ENCODE results near the gene BUB1B.
A peak's percentile ranks its signal among the peaks of the same experiment; 100 is the strongest.

BUB1B gene

DNA sequence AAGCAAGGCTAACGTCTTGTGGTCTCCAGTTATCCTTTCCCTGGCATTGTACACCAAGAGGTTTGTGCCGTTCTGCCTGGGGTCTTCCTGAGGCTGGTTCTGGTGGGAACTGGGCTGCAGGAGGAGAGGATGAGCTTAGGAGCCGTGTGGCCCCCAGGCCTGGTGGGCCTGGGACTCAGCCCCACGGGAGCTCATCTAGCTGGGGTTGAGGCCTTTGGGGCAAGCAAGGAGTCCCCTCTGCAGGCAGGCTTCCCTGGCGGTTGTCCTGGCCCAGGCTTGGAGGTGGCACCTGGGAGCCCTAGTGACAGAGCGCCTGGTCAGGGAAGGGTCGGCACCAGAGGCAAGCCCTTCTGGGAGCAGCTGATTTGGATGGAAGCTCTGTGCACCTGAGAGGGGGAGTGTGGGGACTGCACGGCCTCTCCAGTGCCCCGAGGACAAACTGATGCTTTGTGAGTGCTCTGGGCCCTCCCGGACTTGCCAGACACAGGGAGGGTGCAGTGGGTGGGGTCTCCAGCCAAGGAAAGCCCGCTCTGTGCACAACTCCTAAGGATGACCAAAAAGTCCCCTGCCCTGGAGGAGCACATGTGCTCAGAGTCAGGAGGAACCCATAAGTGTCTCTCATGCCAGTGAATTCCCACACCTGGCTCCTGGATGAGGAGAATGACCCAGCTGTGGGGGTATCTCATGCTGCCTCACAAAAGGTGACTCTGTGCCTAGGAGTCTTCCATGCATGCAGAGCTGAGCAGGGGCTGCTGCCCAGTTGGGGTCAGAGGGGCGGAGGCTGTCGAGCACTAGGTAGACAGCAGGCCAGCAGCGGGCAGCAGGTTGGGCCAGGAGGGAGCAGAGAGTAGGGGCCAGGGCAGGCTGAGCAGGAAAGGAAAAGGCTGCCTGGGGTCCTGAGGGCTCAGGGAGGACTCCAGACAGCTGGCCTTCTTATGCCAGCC is 80.7 kb downstream of the BUB1B start:
- DNase-seq: no peak

- DNase-seq: no peak
Measured at GRCh38 chr15:40242213-40242599, 81.3 kb downstream of the BUB1B start.

GRCh38 chr15:40242601-40243000 is 81.7 kb downstream of the BUB1B start:
- no peak for DNase-seq

- DNase-seq: no peak
Measured at GRCh38 chr15:40243126-40243810, 82.4 kb downstream of the BUB1B start.

GRCh38 chr15:40244961-40245523 is 84.2 kb downstream of the BUB1B start:
- no peak for DNase-seq

DNA sequence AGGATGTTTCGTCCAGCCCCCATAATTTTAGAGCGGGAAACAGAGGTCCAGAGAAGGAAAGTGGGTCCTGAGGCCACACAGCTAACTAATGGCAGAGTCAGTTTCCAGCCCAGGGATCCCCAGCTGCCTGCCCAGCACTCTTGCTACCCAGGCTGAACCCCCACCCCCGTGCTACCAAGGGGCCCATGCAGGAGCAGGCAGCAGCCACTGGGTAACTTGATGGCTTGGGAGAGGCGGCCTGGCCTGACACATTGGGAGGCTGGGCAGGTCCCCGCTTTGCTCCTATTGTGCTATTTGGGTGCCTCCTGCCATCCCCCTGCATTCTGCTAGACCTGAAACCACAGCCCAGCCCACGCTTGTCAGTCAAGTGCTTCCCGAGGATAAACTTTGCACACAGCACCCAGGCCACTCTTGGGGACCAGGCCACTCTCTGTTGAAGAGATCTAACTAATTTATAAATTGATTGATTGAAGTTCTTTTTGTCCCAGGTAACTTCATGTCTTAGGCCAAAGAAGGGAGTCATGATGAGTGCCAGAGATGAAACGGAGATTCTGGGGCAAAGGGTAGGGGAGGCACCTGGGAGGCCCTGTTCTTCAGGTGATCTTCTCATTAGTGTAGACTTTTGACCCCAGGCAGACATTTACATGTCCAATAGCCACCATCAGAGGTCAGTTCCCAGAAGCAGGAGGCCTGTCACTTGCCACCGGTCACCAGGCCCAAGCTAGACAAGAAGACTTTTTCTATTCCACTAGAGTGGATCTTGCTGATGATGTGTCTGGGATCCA is 85.0 kb downstream of the BUB1B start:
- DNase-seq: no peak

DNA sequence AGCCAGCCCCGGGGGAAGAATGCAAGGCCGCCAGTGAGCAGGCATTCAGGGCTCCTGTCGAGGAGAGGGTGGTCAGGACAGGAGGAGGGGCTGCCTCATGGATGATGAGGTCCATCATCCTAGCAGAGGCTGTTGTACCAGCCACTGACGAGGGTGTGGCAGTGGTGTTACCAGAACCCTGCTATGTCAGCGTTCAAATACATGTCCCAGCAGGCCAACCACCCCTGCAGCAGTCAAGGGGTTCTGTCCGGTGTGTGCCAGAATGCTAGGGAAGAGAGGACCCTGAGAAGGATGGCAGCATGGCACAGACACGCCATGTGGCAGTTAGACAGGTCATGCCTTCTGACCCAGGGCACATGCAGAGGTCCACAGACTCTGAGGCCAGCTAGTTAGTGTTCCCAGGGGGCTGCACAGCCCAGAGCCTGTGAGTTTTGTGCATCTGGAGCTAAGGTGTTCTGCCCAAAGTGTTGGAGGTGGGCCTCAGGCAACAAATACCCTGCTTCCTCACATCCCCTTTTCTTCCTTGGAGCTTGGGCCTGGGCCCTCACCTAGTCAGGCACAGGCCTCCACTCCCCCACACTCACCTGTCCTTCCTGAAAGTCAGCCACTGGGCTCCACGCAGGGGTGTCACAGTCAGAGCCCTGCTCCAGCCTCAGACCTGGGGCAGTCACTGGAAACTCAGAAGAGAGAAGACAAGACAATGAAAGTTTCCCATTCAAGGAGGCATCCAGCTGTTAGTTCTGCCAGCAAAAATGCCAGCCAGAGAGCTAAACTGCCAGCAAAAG is 85.8 kb downstream of the BUB1B start:
- no peak for DNase-seq

GRCh38 chr15:40247406-40247971 is 86.6 kb downstream of the BUB1B start:
- no peak for DNase-seq

- DNase-seq: no peak
Measured at GRCh38 chr15:40248006-40248783, 87.3 kb downstream of the BUB1B start.

DNA sequence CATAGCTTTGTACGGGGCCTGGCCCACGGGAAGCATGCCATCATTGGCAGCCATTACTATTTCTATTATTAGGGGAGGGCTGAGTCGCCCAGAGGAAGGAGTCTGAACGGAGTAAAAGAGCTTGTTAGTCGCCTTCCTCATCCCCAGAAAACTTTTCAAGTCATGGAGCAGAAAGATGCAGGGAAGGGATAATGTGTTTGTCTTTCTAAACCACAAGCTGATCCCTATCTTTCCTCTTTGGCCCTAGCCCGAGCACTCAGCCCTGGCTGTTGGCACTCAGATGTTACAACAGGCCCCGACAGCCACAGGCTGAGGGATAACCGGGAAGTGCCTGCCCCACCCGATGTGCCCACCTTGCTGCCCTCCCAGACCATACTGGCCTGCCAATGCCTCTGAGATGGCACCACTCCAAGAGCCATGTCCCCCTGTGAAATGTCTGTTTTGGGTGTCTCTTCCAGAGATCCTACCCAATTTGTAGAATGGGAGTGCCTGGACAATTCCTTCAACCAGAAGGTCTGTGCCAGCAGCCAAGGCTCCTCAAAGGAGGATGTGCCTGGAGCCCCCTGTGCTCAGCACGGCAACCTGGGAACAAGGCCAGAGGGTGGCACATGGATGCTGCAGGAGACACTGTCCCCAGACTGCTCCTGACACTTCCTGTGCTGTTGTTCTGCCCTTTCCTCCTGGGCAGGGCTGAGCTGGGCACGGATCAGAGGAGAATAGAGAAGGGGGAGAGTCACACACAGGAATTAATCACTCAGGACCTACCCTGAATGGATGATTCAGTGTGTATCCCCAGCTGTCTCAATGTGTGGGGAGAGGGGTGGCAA is 88.8 kb downstream of the BUB1B start:
- peak; percentile 16 for DNase-seq

DNA sequence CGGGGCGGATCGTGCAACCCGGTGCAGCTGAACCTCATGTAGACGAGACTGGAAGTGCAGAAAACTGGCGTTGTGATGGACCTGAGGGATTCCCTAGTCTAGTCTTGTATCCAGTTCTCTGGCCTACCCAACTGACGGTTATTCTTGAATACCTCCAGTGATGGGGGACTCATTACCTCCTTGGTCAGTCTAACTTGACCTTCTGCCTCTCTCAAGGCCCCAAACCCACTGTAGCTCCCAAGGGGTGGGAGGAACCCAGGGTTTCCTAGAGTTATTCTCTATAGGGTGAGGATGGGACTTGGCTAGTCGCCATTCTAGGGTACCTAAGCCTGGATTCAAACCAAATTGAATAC is 89.4 kb downstream of the BUB1B start:
- DNase-seq: no peak

- no peak for DNase-seq
Measured at GRCh38 chr15:40250771-40251483, 90.1 kb downstream of the BUB1B start.

DNA sequence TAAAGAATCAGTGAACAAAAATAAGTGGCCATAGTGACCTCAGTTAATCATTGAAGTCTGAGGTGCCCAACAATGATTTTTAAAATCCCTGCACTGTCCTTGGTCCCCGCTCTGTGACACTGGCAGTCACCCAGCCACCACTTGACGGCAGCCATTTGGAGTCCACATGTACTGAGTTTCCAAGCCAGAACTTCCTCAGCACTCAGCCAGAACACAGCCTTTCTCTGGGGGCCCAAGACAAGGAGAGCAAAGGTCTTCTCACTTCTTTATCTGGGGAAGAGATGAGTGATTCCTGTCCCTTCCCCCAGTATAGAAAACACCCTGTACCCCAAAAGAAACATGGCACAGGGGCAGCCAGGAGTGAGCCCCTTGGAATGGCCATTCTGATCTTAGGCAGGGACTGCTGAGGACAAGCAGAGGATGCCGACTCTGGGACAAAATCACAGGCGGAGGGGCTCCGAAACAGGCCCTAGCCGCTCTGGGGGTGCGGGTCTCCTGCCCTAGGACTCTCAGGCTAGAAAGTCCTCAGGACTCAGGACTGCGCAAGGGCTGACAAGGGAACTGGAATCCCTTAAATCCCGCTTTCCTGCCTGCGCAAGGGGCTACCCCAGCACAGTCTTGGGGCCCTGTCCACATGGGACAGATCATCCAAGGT is 90.7 kb downstream of the BUB1B start:
- DNase-seq: no peak

GRCh38 chr15:40252141-40252437 is 91.2 kb downstream of the BUB1B start:
- no peak for DNase-seq

- DNase-seq: no peak
Measured at GRCh38 chr15:40252438-40253166, 91.7 kb downstream of the BUB1B start.

DNA sequence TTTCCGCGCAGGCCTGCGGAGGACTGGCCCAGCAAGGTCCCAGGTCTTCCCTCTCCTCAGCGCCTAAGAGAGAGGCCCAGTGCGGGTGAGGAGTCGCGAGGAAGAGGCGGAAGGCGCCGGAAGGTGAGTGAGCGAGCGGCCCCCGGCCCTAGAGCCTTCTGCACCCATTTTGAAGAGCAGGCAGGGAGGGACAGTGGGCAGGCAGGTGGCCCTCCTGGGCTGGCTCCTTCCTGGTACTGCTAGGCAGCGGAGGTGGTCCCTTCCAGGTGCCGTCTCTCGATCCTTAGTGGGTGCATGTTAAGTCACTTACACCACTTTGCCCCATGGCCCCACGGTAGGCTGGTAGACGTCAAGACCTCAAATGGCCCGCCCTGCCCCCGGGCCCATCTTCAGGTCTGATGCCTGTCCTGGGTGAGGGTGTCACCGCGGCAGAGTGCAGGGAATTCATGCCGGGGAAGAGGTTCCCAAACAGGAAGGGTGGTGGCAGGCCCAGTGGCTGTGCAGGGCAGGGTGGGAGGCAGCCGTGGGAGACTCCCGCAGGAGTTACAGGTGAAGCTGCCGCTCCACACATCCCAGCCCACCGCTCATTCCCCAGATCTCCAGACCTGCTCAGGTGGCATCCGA is 92.4 kb downstream of the BUB1B start:
- no peak for DNase-seq

DNA sequence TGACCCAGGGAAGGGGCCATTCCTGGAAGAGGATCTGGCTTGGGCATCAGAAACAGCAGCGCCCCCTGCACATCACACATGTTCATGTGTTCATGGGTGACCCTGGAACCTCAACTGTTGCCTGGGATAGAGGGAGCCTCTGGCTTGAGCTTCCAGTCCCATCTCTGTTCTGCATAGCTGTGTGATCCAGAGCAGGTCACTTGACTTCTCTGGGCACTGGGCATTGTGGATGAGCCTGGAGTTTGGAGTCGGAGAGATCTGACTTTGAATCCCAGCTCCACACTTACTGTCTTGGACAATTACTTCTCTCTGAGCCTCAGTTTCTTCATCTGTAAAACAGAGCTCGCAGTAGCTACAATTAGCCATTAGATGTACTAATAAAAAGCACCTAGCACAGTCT is 93.6 kb downstream of the BUB1B start:
- no peak for DNase-seq

- DNase-seq: no peak
Measured at GRCh38 chr15:40255033-40255432, 94.2 kb downstream of the BUB1B start.
